WERI-Rb-1 (cell line): ENCODE measurements around the gene POU3F3.

Experiments used
- DNase-seq: peaks from one replicate; pipeline ENCODE4 v3.0.0-alpha.2; 2020
- H3K27ac ChIP-seq: fragments of 250-450 bp; sonication (Bioruptor Pico); 2 replicates; pipeline ENCODE4 v1.5.1; 2020; ENCODE audit warnings: mild to moderate bottlenecking, moderate library complexity
- H3K27me3 ChIP-seq: fragments of 250-450 bp; sonication (Bioruptor Pico); 2 replicates; pipeline ENCODE4 v1.5.1; 2021; ENCODE audit warnings: mild to moderate bottlenecking, low read depth, moderate library complexity; ENCODE audit not compliant: insufficient read depth, severe bottlenecking
- H3K36me3 ChIP-seq: fragments of 250-450 bp; sonication (Bioruptor Pico); 2 replicates; pipeline ENCODE4 v1.5.1; 2020; ENCODE audit warnings: mild to moderate bottlenecking, moderate library complexity
- H3K4me3 ChIP-seq: 2 replicates; pipeline ENCODE4 v1.5.1; 2011; ENCODE audit warnings: low read depth, mild to moderate bottlenecking, control low read depth, low read length
- H3K9me3 ChIP-seq: fragments of 250-450 bp; sonication (Bioruptor Pico); 2 replicates; pipeline ENCODE4 v1.5.1; 2021; ENCODE audit warnings: mild to moderate bottlenecking, moderate library complexity; ENCODE audit not compliant: severe bottlenecking
- CTCF ChIP-seq: IDR thresholded peaks from 2 replicates; pipeline ENCODE4 v1.5.1; 2011; ENCODE audit warnings: low read depth, mild to moderate bottlenecking, control low read depth, inconsistent platforms, low read length

POU3F3 gene

GRCh38 chr2:104883357-104883756 is 29.4 kb downstream of the POU3F3 start:
- peaks cover 86% of the 10 kb centered on the region for H3K27me3 ChIP-seq
- H3K4me3 ChIP-seq: no peak overlapping the region
- H3K9me3 ChIP-seq: no peaks in the 10 kb centered on the region
- no peaks in the 10 kb centered on the region for H3K36me3 ChIP-seq
- no peak for TF ChIP-seq CTCF
- no peak overlapping the region for H3K27ac ChIP-seq
- DNase-seq: no peak

GRCh38 chr2:104885119-104885782 is 31.3 kb downstream of the POU3F3 start:
- H3K27me3 ChIP-seq: peaks cover 89% of the 10 kb centered on the region

GRCh38 chr2:104887676-104888075 is 33.8 kb downstream of the POU3F3 start:
- no peak overlapping the region for H3K4me3 ChIP-seq
- DNase-seq: no peak

More at GRCh38 chr2:104885119-104885782, 31.3 kb downstream of the POU3F3 start:
- no peak for TF ChIP-seq CTCF
- no peak for DNase-seq
- Histone ChIP-seq H3K9me3 (no peaks in the 10 kb centered on the region), H3K27ac (no peak overlapping the region), H3K36me3 (no peaks in the 10 kb centered on the region), H3K4me3 (no peak overlapping the region)

GRCh38 chr2:104888489-104889258 is 34.8 kb downstream of the POU3F3 start:
- Histone ChIP-seq H3K36me3 (no peaks in the 10 kb centered on the region), H3K9me3 (no peaks in the 10 kb centered on the region), H3K27me3 (peaks cover 96% of the 10 kb centered on the region), H3K27ac (no peak overlapping the region), H3K4me3 (no peak overlapping the region)
- TF ChIP-seq CTCF: no peak
- DNase-seq: no peak

More at GRCh38 chr2:104887676-104888075, 33.8 kb downstream of the POU3F3 start:
- Histone ChIP-seq H3K27me3 (peaks cover 97% of the 10 kb centered on the region), H3K36me3 (no peaks in the 10 kb centered on the region), H3K9me3 (no peaks in the 10 kb centered on the region), H3K27ac (no peak overlapping the region)
- TF ChIP-seq CTCF: no peak

GRCh38 chr2:104889291-104889959 is 35.5 kb downstream of the POU3F3 start:
- Histone ChIP-seq H3K9me3 (no peaks in the 10 kb centered on the region), H3K27ac (no peak overlapping the region), H3K36me3 (no peaks in the 10 kb centered on the region), H3K4me3 (no peak overlapping the region), H3K27me3 (peaks cover 92% of the 10 kb centered on the region)
- no peak for TF ChIP-seq CTCF
- no peak for DNase-seq
